Astrocyte of the cerebellum (primary cell): ENCODE measurements around the gene PATJ.
A peak's percentile ranks its signal among the peaks of the same experiment; 100 is the strongest.
"Not testable (repeated sequence)": the region's sequence is repeated elsewhere in the genome, so short reads cannot be mapped to it uniquely, and the experiment has no call there.

ENCODE experiments used
- DNase-seq: peaks from one replicate; pipeline ENCODE4 v3.0.0-alpha.2; 2011; ENCODE audit warnings: low read depth
- H3K4me3 ChIP-seq: 2 replicates; pipeline ENCODE4 v1.5.1; 2011; ENCODE audit warnings: mild to moderate bottlenecking, low read depth, low read length, moderate library complexity
- in situ Hi-C: cut with HindIII; loops from 2 replicates; pipeline ENCODE4 v1.10.0; 2017; ENCODE audit warnings: low sequenced_read_pairs
- TF ChIP-seq, protein P1 (sequence below): IDR thresholded peaks from 2 replicates; pipeline ENCODE4 v1.5.1; 2012; ENCODE audit warnings: low read length, low read depth, moderate library complexity, mild to moderate bottlenecking; ENCODE audit errors: missing control alignments

PATJ gene

DNA sequence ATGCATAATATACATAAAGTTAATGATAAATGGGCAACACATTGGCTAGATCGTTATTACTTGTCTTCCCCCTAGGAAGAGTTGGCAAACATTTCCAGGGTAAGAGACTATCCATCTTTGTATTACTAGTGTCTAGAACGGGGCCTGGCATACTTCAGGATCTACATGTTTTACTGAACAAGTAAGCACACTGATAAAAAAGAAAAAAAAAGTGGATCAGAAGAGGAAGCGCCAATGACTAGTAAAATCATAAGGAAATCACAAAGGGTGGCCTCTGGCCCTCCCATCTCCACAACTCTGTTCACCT lies 17.8 kb upstream of the PATJ start:
- in situ Hi-C loops: no loop called here
- no peak for DNase-seq
- H3K4me3 ChIP-seq: peak overlapping the region; percentile 100
- TF ChIP-seq, protein P1, sequence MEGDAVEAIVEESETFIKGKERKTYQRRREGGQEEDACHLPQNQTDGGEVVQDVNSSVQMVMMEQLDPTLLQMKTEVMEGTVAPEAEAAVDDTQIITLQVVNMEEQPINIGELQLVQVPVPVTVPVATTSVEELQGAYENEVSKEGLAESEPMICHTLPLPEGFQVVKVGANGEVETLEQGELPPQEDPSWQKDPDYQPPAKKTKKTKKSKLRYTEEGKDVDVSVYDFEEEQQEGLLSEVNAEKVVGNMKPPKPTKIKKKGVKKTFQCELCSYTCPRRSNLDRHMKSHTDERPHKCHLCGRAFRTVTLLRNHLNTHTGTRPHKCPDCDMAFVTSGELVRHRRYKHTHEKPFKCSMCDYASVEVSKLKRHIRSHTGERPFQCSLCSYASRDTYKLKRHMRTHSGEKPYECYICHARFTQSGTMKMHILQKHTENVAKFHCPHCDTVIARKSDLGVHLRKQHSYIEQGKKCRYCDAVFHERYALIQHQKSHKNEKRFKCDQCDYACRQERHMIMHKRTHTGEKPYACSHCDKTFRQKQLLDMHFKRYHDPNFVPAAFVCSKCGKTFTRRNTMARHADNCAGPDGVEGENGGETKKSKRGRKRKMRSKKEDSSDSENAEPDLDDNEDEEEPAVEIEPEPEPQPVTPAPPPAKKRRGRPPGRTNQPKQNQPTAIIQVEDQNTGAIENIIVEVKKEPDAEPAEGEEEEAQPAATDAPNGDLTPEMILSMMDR: no peak

DNA sequence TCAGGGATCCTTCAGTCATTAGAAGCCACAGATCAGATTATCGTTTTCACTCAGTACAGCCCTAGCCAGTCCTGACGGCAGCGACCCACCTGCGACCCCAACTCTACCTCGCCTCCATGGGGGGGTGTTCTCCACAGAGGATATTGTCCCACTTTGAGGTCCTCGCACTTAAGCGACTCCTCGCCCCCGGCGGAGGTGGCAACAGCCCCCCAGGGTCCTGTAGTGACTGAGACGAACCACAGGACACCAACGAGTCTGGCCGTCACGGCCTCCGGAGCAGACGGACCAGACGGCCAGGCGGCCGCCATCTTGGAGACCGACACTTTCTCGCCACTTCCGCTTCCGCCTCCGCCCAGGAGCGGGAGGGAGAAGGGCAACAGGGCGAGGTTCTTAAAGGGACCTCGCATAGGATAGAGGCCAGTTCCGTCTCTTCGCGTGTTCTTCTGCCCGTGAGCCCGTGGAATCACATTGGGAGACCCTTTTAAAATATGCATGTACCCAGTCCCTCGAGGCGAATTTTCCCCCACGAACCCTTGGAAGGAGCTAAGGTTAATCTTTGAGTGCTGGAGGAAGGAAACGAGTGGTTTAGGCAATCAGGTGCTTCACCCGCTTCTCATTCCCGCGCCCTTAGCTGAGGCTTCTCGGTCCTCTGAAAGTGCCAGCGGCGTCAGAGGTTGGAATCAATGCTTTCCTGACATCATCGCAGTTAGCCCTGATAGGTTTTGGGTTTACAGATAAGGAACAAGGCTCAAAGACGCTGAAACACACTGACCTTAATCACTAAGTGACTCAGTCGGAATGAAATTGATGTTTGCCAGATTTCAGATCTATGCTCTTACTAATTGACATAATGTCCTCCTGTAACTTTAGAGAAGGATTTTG lies 17.2 kb upstream of the PATJ start, which contains the start of gene TM2D1:
Gene TM2D1, minus strand, starts transcription at position 329 of the 882 bp plus-strand sequence. Its CDS starts 21 bp downstream, at position 308.
- TF ChIP-seq, protein P1: no peak
- peak within 1 kb of the TSS; percentile 100 for H3K4me3 ChIP-seq
- in situ Hi-C loops: no loop called here
- DNase-seq: peak; percentile 70

DNA sequence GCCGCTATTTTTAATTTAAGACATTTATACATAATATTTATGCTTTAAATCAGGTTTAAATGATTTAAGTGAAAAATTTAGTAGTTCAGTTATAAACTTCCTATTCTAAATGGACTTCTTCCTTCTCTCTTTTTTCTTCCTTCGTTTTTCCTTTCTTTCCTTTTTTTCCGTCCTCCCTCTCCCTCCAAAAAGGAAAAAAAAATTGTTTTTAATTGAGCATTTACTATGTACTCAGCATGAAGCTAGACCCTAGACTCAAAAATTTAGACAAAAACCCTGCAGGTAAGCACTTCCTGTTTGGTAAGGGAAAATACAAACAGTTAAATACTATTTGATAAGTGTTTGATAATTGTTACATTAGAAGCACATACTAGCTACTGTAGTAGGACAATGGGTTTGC lies 14.7 kb upstream of the PATJ start:
- in situ Hi-C loops: no loop called here
- TF ChIP-seq, protein P1: no peak
- no peak for DNase-seq
- H3K4me3 ChIP-seq: no peak overlapping the region

DNA sequence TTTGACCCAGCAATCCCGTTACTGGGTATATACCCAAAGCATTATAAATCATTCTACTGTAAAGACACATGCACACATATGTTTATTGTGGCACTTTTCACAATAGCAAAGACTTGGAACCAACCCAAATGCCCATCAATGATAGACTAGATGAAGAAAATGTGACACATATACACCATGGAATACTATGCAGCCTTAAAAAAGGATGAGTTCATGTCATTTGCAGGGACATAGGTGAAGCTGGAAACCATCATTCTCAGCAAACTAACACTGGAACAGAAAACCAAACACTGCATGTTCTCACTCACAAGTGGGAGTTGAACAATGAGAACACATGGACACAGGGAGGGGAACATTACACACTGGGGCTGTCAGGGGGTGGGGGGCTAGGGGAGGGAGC lies 11.6 kb upstream of the PATJ start:
- H3K4me3 ChIP-seq, DNase-seq, in situ Hi-C loops: not testable (repeated sequence)

DNA sequence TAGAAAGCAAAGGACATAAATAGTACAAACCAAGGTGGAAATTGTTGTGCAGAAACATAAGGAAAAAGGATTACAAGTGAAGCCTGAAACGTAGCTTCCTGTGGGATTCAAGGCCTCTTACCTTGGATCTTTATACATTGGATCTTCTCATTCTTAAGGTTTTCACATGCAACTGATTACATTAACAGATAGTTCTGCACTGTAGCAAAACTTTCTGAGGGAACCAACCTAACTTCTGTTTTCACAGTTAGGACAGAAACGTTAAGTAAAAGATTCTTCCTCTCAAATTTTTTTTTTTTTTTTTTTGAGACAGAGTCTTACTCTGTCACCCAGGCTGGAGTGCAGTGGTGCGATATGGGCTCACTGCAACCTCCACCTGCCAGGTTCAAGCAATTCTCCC lies 9.6 kb upstream of the PATJ start:
- in situ Hi-C loops: no loop called here
- DNase-seq: no peak
- H3K4me3 ChIP-seq: no peak overlapping the region
- TF ChIP-seq, protein P1: no peak

DNA sequence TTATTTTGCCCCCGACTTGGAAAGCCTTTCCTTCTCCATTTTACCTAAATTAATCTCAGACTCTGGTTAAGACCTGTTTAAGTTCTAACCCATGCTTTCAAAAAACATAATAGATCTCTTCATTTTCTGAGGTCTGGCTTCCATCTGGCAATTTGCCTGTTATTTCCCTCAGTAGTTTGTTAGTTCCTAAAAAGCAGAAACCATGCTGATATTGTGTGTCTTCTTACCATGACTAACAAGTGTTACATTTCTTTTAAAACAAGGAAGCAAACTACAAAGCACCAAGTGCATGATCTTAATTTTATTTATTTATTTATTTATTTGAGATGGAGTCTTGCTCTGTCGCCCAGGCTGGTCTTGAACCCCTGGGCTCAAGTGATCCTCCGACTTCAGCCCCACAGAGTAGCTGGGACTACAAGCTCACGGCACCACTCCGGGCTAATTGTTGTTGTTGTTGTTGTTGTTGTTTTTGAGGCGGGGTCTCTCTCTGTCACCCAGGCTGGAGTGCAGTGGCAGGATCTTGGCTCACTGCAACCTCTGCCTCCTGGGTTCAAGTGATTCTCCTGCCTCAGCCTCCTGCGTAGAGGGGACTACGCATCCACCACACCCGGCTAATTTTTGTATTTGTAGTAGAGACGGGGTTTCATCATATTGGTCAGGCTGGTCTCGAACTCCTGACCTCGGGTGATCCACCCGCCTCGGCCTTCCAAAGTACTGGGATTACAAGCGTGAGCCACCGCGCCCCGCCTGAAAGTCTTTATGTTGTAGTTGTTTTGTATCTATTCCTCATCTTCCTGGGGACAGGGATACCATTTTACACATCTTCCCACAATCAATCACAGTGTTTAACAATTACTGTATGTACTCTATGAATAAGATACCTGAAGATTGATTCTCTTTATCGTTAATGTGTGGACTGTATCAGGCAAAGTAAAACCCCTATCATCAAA lies 1.3 kb upstream of the PATJ start:
- H3K4me3 ChIP-seq: no peak overlapping the region
- TF ChIP-seq, protein P1: no peak
- no peak for DNase-seq
- in situ Hi-C loops: no loop called here
